ACHN (cell line): Measurements from ENCODE around the gene DQX1.
"Not testable (repeated sequence)": the region's sequence is repeated elsewhere in the genome, so short reads cannot be mapped to it uniquely, and the experiment has no call there.

Source experiments
- DNase-seq: peaks from one replicate; pipeline ENCODE4 v3.0.0-alpha.2; 2015
- in situ Hi-C: cut with HindIII; loops from 2 replicates; pipeline ENCODE4 v1.10.0; 2017; ENCODE audit warnings: low sequenced_read_pairs, low pct_ligation_motif_present, low pct_unique_long_range_greater_than_20kb

The DQX1 gene

DNA sequence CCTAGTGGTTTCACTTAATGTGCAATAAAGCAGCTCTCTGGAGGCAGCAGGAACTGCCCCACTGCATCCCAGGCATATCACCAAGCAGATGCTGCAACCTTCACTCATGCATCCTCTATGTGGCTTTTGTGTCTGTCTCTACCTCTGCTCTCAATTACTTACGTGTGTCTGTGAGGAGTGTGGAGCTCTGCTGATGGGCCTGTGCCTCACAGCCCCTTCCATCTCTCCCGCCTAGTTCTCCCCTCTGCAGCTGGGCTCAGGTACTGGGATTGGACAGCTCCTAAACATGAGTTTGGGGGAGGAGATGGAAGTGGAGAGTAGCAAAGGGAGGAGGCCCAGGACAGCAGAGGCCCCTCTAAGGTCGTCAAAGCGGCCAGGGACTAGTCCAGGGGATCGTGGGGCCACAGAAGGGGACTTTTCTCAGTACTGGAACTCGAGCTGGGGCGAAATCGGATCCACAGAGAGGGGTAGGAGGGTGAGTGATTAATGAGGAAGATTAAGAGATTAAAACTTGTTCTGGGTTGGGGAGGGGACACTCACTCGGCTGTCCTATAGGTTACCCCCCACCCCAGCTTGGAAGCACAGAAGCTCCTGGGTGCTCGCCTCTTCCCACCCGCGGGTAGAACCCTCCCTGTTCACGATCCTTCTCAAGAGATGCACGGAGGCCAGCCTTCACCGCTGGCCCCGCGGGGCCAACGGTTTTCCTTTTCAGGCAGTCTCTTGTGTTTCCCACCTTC, 24.5 kb downstream of the DQX1 start:
- in situ Hi-C loops = no loop called here
- DNase-seq = no peak

GRCh38 chr2:74500578-74500946, 25.5 kb downstream of the DQX1 start:
- in situ Hi-C loops = no loop called here
- DNase-seq = no peak

GRCh38 chr2:74499940-74500577, 26.0 kb downstream of the DQX1 start:
- in situ Hi-C loops = no loop called here
- no peak for DNase-seq

GRCh38 chr2:74499267-74499939, 26.6 kb downstream of the DQX1 start, which contains the start of gene LBX2:
Gene LBX2 (minus strand): TSS chr2:74499603. CDS start chr2:74499537, 66 bp downstream.
- in situ Hi-C loops = no loop called here
- DNase-seq = no peak

GRCh38 chr2:74498500-74499266, 27.3 kb downstream of the DQX1 start:
- in situ Hi-C loops = no loop called here
- no peak for DNase-seq

GRCh38 chr2:74497777-74498499, 28.1 kb downstream of the DQX1 start:
- no peak for DNase-seq
- in situ Hi-C loops = no loop called here

- no peak for DNase-seq
- in situ Hi-C loops = no loop called here
Measured at GRCh38 chr2:74496997-74497776, 28.8 kb downstream of the DQX1 start.

DNA sequence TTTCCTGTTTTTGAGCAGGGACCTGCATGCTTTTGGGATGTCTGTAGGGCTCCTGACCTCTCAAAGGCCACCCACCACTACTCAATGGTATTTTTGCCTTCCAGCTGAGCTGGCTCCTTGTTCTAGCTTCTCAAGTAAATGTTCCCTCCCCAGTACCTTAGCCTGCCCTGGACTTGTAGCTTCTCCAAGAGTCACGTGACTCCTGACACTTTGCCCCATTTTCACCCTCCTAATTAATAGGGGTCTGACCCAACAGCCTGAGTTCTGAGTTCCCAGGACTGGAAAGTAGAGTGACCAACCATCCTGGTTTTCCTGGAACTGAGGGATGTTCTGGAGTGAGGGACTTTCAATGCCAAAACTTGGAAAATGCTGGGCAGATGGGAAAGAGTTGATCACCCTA, 30.6 kb downstream of the DQX1 start:
- in situ Hi-C loops = no loop called here
- DNase-seq = no peak

DNA sequence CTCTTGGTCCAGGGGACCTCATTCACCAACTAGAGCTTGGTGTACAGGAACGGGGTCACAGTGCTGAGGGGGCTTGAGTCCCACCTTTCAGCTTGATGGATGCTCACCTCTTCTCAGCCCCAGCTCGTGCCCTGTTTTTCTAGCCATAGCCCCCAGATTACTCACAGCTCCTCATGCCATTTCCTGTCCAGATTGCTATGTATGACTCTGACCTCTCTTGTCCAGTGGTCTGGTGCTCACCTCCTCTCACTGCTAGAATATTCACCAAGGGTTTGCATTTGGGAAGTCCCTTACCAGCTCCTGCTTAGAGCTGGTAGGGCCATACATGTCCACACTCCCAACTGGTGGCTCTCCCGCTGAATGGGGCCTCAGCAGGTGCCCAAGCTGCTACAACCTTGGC, 32.5 kb downstream of the DQX1 start:
- in situ Hi-C loops = no loop called here
- DNase-seq = no peak

GRCh38 chr2:74491648-74492544, 34.1 kb downstream of the DQX1 start:
- in situ Hi-C loops = no loop called here
- DNase-seq = no peak

- no peak for DNase-seq
- in situ Hi-C loops = no loop called here
Measured at GRCh38 chr2:74489906-74490305, 36.1 kb downstream of the DQX1 start.

GRCh38 chr2:74488643-74489481, 37.2 kb downstream of the DQX1 start:
- in situ Hi-C loops = no loop called here
- DNase-seq = no peak

GRCh38 chr2:74486141-74486540, 39.9 kb downstream of the DQX1 start:
- no peak for DNase-seq
- in situ Hi-C loops = no loop called here

GRCh38 chr2:74483675-74484164, 42.3 kb downstream of the DQX1 start:
- in situ Hi-C loops = not testable (repeated sequence)

DNA sequence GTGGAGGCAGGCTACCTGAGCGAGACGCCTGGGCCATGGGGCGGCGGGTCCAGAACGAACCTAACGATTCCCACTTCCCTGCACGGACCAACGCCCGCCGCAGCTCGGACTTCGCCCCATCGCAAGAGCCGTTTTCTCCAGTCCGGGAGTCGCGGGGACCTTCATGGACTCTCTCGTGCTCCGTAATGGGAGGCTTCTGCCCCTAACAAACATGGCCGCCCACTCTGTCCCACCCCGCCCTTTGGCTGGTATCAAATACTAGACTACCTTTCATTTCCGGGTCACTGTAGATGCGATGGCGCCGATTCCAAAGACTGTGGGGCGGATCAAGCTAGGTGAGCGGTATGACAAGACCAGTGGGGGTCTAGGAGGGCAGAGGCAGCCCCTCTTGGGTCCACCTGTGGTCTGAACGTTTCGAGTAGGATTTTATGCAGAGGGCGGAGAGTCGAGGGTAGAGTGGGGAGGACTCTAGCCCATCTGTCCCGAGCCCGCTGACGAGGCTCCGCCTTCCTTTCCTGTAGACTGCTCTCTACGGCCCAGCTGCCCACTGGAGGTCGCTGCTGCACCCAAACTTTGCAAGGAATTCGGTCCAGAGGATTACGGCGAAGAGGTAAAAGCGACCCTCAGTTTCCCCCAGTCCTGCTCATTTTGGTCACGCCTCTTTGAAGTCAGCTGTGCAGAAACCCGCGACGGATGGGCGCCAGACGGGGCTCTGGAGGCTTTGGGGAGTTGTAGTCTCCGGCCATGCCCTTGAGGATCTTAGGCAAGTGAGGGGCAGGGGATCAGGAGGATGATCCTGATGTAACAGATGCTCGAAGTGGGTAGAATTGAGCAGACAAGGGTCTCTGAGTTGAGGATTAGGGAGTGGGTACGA, 43.0 kb downstream of the DQX1 start, which contains the start of the genes CCDC142 and TTC31:
TSS of gene CCDC142 (minus strand) at position 198 of the 874 bp plus-strand sequence. CDS start at position 37, 161 bp downstream.
TSS of gene TTC31 (plus strand) at position 281 of the 874 bp plus-strand sequence. CDS start at position 296, 15 bp downstream.
- in situ Hi-C loops = no loop called here
- DNase-seq = peak; percentile 96

More at GRCh38 chr2:74483675-74484164, 42.3 kb downstream of the DQX1 start:
- not testable (repeated sequence) for DNase-seq
